ENCODE measurements around the gene RBMS1.

The RBMS1 gene

GRCh38 chr2:160306985-160307384 is 186.6 kb downstream of the RBMS1 start:
- no peaks in the 10 kb centered on the region for H3K27me3 ChIP-seq (ENCODE audit: low read depth, low read length)
- no peak overlapping the region for H3K4me2 ChIP-seq (ENCODE audit: low read length)
- no peak overlapping the region for H3K4me3 ChIP-seq (ENCODE audit: low read length)
- no peak overlapping the region for H3K9ac ChIP-seq (ENCODE audit: low read length)
- no peaks in the 10 kb centered on the region for H4K20me1 ChIP-seq (ENCODE audit: insufficient read depth, low read length)
- TF ChIP-seq CTCF (IDR thresholded peaks at IDR 0.05; ENCODE audit: low read depth, low read length) (no peak), EZH2phosphoT487 (IDR thresholded peaks at IDR 0.05; ENCODE audit: low read depth) (no peak)
- no peak overlapping the region for H3K27ac ChIP-seq (ENCODE audit: low read length)
- no peaks in the 10 kb centered on the region for H3K9me3 ChIP-seq (ENCODE audit: insufficient read depth, low read length)
- no peak overlapping the region for H2AFZ ChIP-seq (ENCODE audit: low read depth, low read length)
- no peaks in the 10 kb centered on the region for H3K79me2 ChIP-seq (ENCODE audit: low read length)
- no peaks in the 10 kb centered on the region for H3K4me1 ChIP-seq (ENCODE audit: low read length)
- no peaks in the 10 kb centered on the region for H3K36me3 ChIP-seq (replicated peaks; ENCODE audit: low read depth, low read length)

GRCh38 chr2:160305081-160305750 is 188.4 kb downstream of the RBMS1 start:
- Histone ChIP-seq H3K79me2 (ENCODE audit: low read length) (no peaks in the 10 kb centered on the region), H3K9ac (ENCODE audit: low read length) (no peak overlapping the region), H3K4me2 (ENCODE audit: low read length) (no peak overlapping the region)

GRCh38 chr2:160303527-160303926 is 190.1 kb downstream of the RBMS1 start:
- H3K36me3 ChIP-seq (replicated peaks; ENCODE audit: low read depth, low read length): no peaks in the 10 kb centered on the region
- no peaks in the 10 kb centered on the region for H4K20me1 ChIP-seq (ENCODE audit: insufficient read depth, low read length)
- no peak overlapping the region for H3K4me3 ChIP-seq (ENCODE audit: low read length)
- H3K79me2 ChIP-seq (ENCODE audit: low read length): no peaks in the 10 kb centered on the region
- no peaks in the 10 kb centered on the region for H3K27me3 ChIP-seq (ENCODE audit: low read depth, low read length)
- TF ChIP-seq EZH2phosphoT487 (IDR thresholded peaks at IDR 0.05; ENCODE audit: low read depth) (no peak), CTCF (IDR thresholded peaks at IDR 0.05; ENCODE audit: low read depth, low read length) (no peak)
- peaks cover 6% of the 10 kb centered on the region for H3K4me1 ChIP-seq (ENCODE audit: low read length)
- no peaks in the 10 kb centered on the region for H3K9me3 ChIP-seq (ENCODE audit: insufficient read depth, low read length)
- H3K4me2 ChIP-seq (ENCODE audit: low read length): no peak overlapping the region
- H3K27ac ChIP-seq (ENCODE audit: low read length): no peak overlapping the region
- H3K9ac ChIP-seq (ENCODE audit: low read length): no peak overlapping the region
- no peak overlapping the region for H2AFZ ChIP-seq (ENCODE audit: low read depth, low read length)

More at GRCh38 chr2:160305081-160305750, 188.4 kb downstream of the RBMS1 start:
- Histone ChIP-seq H3K36me3 (replicated peaks; ENCODE audit: low read depth, low read length) (no peaks in the 10 kb centered on the region), H2AFZ (ENCODE audit: low read depth, low read length) (no peak overlapping the region), H3K4me1 (ENCODE audit: low read length) (no peaks in the 10 kb centered on the region), H4K20me1 (ENCODE audit: insufficient read depth, low read length) (no peaks in the 10 kb centered on the region), H3K4me3 (ENCODE audit: low read length) (no peak overlapping the region), H3K27me3 (ENCODE audit: low read depth, low read length) (no peaks in the 10 kb centered on the region), H3K27ac (ENCODE audit: low read length) (no peak overlapping the region), H3K9me3 (ENCODE audit: insufficient read depth, low read length) (no peaks in the 10 kb centered on the region)
- TF ChIP-seq EZH2phosphoT487 (IDR thresholded peaks at IDR 0.05; ENCODE audit: low read depth) (no peak), CTCF (IDR thresholded peaks at IDR 0.05; ENCODE audit: low read depth, low read length) (no peak)

- Histone ChIP-seq H3K27ac (ENCODE audit: low read length) (no peak overlapping the region), H3K4me1 (ENCODE audit: low read length) (peaks cover 6% of the 10 kb centered on the region), H4K20me1 (ENCODE audit: insufficient read depth, low read length) (no peaks in the 10 kb centered on the region), H3K79me2 (ENCODE audit: low read length) (no peaks in the 10 kb centered on the region), H3K4me2 (ENCODE audit: low read length) (no peak overlapping the region), H3K9ac (ENCODE audit: low read length) (no peak overlapping the region), H3K9me3 (ENCODE audit: insufficient read depth, low read length) (no peaks in the 10 kb centered on the region), H3K27me3 (ENCODE audit: low read depth, low read length) (no peaks in the 10 kb centered on the region), H3K36me3 (replicated peaks; ENCODE audit: low read depth, low read length) (no peaks in the 10 kb centered on the region), H3K4me3 (ENCODE audit: low read length) (no peak overlapping the region), H2AFZ (ENCODE audit: low read depth, low read length) (no peak overlapping the region)
- TF ChIP-seq EZH2phosphoT487 (IDR thresholded peaks at IDR 0.05; ENCODE audit: low read depth) (no peak), CTCF (IDR thresholded peaks at IDR 0.05; ENCODE audit: low read depth, low read length) (no peak)
These were observed 190.5 kb downstream of the RBMS1 start for GRCh38 chr2:160303076-160303475.

All from OCI-LY3 (cell line).